GM18907 (cell line): Measurements from ENCODE around the gene RSPO3.
A peak's percentile ranks its signal among the peaks of the same experiment; 100 is the strongest.

ENCODE experiments used
- ATAC-seq: cut with Tn5 transposase; IDR thresholded peaks from one replicate; pipeline ENCODE4 v1.9.1; 2021; ENCODE audit warnings: mild to moderate bottlenecking, moderate library complexity; ENCODE audit not compliant: unreplicated experiment

The RSPO3 gene

DNA sequence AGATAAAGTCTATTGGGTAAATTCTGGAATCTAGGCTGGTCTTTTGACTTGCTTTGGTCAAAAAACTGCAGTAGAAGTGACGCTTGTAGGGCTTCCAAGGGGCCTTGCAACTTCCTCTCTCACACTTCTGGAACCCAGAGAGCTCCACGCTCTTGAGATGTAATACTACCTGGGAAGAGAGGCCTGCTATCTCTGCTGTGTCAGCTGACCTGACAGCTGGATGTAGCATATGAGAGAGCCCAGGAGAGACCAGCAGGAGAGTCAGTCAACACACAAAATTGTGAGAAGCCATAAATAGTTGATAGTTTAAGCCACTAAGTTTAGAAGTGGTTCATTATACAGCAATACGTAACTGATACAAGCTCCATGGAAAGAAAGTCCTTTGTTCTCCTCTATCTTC is 7.8 kb upstream of the RSPO3 start:
- no peak for ATAC-seq

DNA sequence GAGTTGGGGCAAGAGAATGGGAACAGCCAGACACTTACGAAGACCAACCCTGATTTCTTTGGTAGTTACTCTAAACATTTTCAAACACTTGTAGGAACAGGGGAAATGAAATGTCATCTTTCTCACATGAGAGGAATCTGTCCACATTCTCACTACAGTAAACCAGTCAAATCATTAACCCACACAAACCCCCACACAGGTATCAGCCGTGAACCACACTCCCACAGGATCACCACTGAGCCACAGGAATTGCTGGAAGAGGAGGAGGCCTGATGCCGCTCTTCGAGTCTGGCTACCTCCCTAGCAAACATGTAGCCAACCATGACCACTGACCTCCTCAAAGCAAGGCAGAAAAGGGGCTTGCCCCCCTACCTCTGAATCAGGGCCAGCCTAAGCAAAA is 6.9 kb upstream of the RSPO3 start:
- no peak for ATAC-seq

DNA sequence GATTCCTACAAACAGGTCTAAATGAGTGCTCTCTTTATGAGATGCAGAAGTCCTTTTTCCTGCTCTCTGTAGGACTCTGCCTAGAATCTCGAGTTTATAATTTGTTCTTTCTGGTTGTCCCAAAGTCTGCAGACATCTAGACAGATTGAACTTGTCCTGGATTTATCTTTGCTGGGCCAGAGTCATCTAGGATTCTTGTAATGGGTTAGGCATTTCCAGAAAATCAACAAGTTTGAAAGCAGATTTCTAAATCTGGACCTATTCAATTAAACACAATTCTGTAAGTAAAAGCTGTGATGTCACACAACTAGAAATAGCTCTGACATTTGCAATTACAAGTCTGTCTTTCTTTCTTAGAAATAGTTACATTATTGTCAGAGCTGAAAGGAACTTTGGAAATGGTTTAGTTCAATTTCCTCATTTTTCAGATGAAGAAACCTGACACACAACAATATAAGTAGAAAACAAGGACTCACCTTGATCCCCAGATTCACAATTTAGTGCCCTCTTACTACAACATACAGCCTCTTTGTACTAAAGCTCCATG is 4.2 kb upstream of the RSPO3 start:
- ATAC-seq, result no peak

- no peak for ATAC-seq
Measured at GRCh38 chr6:127115084-127115655, 3.3 kb upstream of the RSPO3 start.

GRCh38 chr6:127115746-127116145 is 2.7 kb upstream of the RSPO3 start:
- ATAC-seq, result no peak

DNA sequence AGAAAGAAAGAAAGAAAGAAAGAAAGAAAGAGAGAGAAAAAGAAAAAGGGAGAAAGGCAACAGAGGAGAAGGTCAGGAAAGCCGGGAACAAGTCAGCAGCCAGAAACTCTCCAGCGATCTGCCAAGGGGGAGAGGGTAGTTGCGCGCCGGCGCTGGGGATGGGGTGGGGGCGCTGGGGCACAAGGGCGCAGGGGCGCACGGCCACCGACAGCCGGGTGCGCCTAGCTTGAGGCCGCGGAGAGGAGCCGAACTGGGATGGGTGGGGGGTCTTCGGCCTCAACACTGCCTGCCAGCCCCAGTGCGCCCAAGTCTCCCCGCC is 533 bp upstream of the RSPO3 start:
- no peak for ATAC-seq

- ATAC-seq, result peak; percentile 51
Measured at GRCh38 chr6:127119102-127120022, 891 bp downstream of the RSPO3 start.

GRCh38 chr6:127120023-127120786 is 1.7 kb downstream of the RSPO3 start:
- ATAC-seq, result peak; percentile 21

DNA sequence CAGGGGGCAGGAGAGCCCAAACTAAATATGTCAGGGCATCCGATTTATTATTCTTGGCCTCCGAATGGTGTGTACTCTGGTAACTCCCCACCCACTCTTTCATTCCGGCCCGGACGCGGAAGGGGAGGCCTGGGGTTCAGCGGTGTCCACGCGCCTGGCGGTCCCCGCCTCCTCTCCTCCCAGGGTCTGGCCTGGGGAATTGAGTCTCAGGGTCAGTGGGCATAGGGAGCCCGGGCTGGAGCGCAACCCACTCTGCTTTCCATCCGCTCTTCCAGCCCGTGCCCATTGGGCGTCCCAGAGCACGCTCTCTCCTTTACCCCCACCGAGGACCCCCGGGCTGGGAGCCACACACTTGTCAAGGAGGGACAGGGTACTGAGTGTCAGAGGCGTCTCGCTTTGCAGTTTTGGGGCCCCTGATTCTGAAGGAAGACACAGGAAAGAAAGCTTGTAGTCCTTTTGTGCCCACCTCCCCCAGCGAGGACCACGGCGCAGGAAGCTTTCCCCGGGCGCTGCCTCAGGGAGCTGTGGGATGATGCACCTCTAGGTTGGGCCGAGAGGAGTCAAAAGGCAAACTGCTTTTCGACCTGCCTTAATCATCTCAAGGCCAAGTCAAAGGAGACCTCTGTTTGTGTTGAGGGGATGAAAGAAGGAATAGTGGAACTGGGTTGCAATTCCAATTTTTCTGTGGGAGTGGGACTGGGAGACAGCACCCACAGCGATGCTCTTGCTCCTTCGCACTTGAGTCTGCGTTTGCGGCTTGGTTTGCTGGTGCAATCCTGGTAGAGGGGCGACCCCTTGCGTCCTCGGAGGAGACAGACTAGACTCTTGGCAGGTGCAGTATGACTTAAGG is 2.5 kb downstream of the RSPO3 start:
- peak; percentile 88 for ATAC-seq

- no peak for ATAC-seq
Measured at GRCh38 chr6:127121637-127121960, 3.1 kb downstream of the RSPO3 start.

DNA sequence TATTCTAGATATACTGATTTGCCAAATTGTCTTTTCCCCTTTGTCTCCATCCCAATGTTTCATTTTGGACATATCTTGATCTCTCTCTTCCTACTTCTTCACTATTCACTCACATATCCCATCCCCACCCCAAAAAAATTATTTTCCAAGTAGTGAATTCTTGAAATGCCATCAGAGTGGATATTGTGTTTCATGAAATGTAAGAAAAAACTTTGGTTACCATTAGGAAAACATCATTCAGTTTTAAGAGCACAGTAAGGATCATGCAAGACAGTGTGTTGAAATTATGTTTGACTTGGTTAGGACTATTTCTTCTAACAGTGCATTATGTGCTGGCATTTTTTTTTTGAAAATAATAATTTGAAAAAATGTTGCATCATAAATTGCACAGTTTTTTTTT is 5.7 kb downstream of the RSPO3 start:
- no peak for ATAC-seq

- no peak for ATAC-seq
Measured at GRCh38 chr6:127124680-127125079, 6.2 kb downstream of the RSPO3 start.

- no peak for ATAC-seq
Measured at GRCh38 chr6:127128066-127128465, 9.6 kb downstream of the RSPO3 start.

DNA sequence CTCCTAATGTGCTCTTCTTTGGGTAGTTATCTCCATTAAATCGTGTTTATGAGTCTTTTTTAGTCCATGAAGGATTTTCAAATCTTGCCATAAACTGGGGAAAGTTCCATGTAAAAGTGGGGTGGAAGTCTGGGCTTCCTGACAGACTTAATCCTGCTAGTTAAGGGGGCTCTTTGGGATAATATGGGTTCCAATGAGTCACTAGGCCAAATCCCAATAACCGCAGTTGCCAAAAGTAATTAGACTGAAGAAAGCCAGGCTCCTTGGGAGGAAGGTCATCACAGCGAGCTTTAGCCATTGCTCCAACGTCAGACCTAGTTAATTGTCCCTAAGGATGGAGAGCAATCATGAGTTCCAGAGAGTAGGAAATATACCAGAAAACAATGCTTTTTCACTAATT is 10.8 kb downstream of the RSPO3 start:
- ATAC-seq, result no peak

DNA sequence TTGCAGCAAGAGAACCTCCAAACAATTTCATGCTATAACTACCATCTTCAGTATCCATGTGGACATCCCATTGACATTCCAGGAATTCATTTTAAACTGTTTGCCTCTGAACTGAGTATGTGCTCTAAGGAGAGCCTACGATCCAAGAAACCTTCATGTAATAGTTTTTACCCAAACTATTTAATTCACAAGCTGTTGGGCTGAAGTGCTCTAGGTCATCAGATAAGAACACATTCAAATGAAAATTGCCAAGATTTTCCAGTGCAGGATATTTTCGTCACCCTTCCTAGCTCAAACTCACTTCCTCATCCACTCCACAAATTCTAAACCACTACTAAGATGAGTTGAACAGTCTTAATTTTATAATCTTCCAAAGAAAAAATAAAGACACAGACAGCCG is 12.8 kb downstream of the RSPO3 start:
- no peak for ATAC-seq

- no peak for ATAC-seq
Measured at GRCh38 chr6:127131772-127132376, 13.4 kb downstream of the RSPO3 start.

- ATAC-seq, result no peak
Measured at GRCh38 chr6:127134136-127134535, 15.7 kb downstream of the RSPO3 start.

DNA sequence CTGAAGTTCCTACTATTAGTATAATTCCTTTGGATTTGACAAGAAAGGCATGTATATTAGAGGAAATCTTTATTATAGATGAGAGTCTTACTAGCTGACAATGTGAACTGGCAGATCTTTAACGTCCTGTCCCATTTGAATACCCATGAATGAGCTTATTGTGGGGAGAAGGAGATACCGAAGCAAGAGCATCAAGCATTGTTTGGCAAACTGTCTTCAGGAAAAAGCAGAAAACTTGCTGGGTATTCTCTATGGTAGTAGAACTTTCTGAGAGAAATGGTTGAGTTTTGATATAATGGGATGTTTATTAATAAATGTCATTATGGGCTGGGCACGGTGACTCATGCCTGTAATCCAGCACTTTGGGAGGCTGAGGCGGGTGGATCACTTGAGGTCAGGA is 18.3 kb downstream of the RSPO3 start:
- no peak for ATAC-seq

DNA sequence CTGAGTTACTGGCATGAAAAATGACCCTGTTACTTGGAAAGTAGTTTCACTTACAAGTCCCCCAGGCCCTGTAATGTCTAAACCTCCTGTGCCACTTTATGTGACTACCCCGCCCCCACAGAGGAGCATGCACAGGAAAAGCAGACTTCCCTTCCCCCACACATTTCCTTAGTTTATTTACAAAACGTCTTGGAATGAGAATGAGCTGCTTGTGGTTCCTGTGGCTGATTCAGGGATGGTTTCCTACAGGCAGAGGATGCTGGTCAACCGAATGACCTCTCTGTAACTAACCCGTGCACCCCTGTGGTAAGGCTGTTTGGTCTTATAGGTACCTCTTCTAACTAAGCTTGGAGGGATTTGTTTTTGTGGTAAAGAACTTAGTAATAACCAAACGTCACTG is 28.5 kb downstream of the RSPO3 start:
- no peak for ATAC-seq

DNA sequence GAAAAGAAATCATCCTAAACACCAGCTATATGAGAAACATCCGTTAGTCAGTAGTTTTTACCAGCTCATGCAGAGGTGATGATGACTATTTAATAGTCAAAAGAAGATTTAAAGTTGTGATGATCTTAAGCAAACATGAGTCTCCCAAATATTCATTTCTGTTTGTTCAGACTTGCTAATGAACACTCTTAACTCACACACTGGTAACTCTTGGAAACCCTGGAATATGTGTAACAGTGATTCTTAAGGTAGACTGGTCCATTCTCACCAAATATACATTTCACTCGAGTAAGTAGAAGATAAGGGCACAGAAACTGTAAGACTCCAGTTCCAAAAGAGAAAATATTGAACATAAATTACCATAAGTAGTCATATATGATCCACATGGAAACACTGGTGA is 29.1 kb downstream of the RSPO3 start:
- no peak for ATAC-seq

- ATAC-seq, result no peak
Measured at GRCh38 chr6:127148511-127148910, 30.0 kb downstream of the RSPO3 start.
